Hematopoietic multipotent progenitor cell treated with erythropoietin and hydrocortisone succinate and interleukin-3 and kit ligand, for 6 days (in vitro differentiated cells): ENCODE data around the gene TEC.
"Not testable (repeated sequence)": the region's sequence is repeated elsewhere in the genome, so short reads cannot be mapped to it uniquely, and the experiment has no call there.

Experiments
- DNase-seq: peaks from one replicate; pipeline ENCODE4 v3.0.0-alpha.2; 2015

The TEC gene

DNA sequence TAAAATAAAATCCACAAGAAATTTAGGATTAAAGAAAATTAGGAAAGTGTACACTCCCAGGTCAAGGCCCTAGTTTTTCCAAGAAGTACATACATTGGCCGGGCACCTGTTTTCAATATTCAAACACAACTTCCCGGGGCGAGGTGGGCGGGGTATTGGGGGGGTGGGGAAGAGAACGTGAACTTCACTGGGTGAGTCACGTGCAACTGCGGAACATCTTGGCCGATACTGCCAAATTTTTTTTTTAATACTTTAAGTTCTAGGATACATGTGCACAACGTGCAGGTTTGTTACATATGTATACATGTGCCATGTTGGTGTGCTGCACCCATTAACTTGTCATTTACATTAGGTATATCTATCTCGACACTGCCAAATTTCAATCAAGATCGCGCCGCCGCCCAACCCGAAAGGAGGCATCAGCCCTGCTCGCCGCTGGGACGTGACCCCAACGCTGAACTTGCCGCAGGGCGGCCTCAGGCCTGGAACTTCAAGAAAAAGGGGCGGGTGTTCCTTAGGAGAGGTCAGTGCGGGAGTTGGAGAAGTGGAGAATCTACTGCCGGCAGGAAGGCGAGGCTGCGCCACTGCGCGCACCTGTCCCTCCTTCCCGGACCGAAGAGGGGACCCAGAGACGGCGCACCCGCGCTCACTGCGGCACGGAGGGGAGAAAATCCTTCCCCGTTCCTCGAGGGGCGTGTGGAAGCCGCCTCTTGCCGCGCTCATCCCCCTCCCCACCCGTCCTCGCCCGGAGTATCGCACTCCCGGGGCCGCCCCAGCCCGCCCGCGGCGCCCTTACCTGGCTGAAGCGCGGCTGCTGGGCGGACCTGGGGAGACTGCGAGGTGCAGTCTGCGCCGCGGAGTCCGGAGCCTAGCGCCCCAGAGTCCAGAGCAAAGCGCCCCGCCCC lies at the start of gene TEC:
Gene TEC (minus strand): TSS at position 883 of the 905 bp plus-strand sequence. CDS start 41,224 bp downstream, outside the sequence.
- DNase-seq, result peak; percentile 79

DNA sequence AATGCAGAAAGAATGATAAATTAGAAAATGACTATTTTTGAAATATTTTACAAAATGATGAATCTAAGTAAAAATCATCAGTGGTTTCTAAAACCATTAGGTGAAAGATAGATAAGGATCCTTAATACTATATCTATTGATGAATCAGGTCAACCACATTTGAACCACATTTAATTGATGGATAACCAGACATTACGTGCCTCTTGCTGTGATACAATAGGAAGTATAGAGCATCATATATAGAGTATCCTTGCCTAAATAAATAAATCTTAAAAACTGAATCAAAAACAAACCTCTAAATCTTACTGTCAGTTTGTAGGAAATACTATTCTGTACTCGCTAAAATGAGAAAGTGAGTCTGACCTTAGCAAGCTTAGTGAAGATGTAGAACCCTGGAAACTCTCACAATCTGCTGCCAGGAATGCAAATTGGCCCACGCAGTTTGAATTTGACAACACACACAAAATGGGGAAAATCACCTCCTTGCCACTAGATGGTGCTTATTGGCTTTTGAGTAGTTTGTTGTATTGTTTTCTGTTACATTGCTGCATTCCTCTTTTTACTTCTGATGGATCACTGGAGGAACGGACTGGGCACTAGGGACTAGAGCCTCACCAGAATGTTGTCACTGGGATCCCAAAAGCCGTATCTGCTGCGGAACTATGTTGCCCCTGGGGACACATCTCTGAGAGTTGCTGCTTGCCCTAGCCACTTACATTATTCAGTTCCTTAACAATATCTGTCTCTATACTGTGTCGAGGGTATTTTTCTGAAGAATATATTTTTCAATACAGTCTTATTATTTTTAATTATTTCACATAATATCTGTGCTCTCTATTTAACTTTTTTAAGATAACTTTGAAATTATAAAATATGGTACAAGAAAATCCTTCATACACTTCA lies 46.3 kb upstream of the TEC start:
- DNase-seq, result peak; percentile 84

DNA sequence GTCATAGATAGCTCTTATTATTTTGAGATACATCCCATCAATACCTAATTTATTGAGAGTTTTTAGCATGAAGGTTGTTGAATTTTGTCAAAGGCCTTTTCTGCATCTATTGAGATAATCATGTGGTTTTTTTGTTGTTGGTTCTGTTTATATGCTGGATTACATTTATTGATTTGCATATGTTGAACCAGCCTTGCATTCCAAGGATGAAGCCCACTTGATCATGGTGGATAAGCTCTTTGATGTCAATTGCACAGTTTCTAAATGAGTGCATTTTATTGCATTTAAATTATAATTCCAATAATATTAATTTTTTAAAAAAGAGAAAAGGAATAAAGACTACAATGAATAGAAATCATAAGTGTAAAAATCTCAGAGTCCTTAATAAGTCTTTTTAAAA lies 45.1 kb upstream of the TEC start:
- DNase-seq, result not testable (repeated sequence)

DNA sequence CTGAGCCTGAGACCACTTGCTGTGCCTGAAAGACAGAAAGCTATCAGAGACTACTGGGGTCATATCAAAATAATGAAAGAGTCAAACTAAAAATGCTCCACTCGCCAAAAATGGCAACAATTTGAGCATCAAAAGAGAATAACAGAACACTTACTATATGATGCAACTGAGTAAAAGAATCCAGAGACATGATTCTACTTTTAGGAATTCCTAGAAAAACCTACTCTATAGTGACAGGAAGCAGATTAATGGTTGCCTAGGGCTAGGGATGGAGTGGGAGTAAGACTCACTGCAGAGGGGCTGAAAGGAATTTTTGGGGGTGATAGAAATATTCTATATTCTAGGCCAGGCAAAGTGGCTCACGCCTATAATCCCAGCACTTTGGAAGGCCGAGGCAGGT lies 42.3 kb upstream of the TEC start:
- no peak for DNase-seq

DNA sequence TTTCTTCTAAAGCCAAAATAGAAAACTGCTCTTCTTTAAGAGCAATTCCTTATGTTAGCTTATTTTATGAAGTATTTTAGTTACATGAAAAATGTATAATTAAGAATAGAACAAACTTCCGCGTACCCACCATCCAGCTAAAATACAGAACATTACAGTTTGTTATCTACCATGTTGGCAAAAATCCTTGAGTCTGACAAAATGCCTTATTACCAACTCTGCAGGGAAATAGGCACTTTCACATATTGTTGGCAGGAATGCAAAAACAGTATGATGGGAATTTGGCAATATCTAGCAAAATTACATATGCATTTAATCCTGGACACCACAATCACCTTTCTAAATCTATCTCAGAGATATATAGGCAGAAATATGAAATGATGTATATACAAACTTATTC lies 39.3 kb upstream of the TEC start:
- no peak for DNase-seq

DNA sequence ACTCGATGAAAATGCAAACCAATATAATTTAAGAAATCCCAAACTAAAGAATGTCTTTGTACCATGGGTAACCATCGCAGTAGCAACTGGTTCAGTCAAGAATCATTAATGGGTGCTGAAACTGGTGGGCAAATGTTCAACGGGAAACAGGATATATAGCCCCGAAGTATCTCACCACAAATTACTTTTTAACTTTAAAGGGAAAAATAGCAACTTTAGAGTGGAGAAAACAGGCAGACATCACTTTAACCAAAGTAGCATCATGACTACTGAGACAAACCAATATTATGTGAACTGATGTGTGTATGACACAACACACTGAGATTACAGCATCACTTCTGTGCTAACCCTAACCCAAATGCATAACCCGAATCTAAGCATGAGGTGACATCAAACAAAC lies 37.9 kb upstream of the TEC start:
- DNase-seq, result no peak

DNA sequence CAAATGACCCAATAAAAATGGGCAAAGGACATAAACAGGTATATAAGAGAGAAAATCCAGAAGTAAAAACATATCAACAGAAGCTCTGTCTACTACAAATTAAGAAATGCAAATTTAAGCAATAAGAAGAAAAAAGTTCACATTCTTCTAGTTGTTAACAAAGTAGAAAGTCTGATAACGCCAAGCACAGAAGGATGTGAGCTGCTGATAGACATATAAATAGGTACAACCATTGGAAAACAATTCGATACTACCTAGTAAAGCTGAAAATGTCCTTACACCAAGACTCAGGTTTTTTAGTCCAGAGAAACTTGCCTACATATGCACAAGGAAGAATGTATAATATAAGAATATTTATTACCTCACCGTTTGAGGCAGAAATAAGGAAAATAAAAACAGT lies 35.9 kb upstream of the TEC start:
- no peak for DNase-seq

DNA sequence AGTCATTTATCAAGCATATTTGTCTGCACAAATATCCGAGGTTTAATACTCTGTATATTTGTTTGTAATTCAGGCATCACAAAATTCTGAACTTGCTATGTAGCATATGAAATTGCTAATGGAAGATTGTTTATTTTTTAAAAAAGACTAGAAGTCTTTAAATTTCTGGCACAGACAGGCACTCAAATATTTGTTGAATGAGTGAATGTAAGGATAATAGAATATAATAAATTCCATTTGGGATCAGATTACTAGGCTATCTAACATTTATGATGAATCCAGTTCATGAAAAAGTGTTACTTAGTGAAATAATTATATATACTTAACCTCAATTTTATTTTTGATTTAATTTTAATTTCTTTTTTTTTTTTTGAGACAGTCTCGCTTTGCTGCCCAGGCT lies 30.4 kb upstream of the TEC start:
- DNase-seq, result no peak

DNA sequence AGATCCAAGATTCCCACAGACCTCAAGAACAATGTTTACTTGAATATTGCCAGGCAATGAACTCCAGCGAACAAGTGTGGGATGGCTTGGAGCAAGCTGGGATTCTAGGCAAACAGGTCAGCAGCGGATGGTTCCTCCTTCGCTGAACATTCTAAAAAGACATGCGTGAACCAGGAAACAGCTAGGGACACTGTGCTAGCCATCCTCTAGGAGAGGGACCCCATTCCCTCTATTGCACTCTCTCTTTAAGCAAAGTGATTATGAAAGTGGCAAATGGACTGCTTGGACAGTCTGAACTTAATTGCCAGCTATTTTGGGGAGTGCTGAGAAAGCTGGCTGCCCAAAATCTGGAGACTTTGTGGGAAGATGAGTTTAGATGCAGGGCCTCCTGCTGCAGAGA lies 29.9 kb upstream of the TEC start:
- no peak for DNase-seq

DNA sequence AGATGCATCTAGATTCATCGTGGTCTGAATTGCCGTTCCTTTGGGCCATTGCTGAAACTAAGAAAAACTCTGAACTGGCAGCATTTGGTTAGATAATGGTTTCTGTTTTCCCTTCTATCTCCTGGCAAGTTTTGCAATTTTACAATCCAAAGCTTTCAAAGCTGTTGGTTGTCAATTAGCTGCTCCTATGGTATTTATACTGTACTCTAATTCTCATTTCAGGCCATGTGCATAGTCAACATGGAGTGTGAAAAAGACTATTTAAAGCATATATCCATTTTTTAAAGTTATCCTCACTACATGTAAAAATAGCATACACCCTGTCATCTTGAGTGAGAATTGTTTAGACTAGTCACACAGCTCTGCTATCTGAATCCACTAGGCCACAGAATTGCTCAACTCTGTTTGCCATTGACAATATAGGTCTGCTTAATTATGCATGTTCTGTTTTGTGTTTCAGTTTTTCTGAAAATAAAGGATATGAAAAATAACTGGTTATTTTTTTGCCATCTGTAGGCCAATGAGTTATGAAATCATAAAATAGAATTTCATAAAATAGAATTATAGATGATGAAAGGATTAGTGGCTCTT lies 27.7 kb upstream of the TEC start:
- peak; percentile 38 for DNase-seq

DNA sequence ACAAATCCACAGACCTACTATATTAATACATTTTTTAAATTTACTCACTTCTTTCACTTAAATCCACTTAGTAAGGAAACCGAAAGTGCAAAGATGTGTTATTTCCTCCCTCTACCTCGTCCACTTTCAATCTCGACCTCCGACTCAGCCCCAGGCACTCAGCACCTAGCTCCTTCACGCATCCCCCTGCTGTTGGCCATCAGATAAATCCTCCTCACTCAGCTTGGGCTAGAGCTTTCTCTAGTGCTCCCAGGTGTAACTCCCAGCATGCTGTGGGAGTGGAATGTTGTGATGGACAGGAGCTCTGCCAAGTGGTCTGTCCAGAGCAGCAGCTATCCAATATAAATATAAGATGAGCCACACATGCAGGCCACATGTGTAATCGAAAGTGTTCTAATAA lies 26.7 kb upstream of the TEC start:
- no peak for DNase-seq

DNA sequence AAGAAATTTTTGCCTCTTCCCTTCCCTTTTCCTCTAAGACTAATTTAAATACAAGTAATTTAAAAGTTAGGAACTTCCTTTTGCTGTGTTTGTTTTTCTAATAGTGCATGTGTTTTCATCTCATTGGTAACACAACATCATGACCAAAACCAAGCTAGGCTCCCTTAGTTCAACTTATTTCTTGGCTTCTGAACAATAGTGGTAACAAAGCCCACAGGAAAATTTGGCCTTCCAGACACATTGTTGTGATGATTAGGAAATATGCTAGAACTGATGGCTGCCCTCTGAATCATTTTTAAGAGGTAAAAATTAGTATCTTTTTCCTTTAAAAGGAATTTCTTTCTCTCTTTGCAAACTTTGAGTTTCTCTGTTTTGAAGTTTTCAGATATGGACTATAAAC lies 25.5 kb upstream of the TEC start:
- no peak for DNase-seq

DNA sequence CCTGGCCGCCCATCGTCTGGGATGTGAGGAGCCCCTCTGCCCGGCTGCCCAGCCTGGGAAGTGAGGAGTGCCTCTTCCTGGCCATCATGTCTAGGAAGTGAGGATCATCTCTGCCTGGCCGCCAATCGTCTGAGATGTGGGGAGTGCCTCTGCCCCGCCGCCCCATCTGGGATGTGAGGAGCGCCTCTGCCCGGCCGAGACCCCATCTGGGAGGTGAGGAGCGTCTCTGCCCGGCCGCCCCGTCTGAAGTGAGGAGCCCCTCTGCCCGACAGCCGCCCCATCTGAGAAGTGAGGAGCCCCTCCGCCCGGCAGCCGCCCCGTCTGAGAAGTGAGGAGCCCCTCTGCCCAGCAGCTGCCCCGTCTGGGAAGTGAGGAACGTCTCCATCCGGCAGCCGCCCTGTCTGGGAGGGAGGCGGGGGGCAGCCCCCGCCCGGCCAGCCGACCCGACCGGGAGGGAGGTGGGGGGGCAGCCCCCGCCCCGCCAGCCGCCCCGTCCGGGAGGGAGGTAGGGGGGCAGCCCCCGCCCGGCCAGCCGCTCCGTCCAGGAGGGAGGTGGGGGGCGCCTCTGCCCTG lies 22.7 kb upstream of the TEC start:
- DNase-seq, result not testable (repeated sequence)

DNA sequence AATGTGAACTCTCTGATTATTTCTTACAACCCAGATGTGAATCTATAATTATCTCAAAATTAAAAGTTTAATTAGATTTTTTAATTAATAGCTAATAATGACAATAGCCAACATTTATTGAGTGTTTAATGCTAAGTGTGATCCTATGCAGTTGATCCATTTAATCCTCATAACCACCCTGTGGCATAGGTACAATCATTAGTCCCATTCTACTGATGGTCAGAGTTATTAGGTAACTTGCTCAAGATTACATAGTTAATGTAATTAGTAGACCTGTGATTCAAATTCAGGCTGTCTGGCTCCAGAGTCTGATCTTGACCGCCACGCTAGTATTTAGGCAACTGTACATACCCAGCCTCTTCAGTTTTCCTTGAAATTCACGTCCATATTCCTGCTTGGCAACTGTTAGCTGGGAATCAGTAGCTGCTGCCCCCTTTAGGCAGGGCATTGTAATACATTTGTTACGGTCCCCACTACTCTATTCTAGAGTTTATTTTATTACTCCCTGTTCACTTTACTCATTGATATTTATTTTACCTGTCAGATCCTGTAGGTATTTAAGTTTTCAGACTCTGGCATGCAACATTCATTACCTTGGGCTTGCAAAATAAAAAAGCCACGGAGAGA lies 20.6 kb upstream of the TEC start:
- DNase-seq, result peak; percentile 64

DNA sequence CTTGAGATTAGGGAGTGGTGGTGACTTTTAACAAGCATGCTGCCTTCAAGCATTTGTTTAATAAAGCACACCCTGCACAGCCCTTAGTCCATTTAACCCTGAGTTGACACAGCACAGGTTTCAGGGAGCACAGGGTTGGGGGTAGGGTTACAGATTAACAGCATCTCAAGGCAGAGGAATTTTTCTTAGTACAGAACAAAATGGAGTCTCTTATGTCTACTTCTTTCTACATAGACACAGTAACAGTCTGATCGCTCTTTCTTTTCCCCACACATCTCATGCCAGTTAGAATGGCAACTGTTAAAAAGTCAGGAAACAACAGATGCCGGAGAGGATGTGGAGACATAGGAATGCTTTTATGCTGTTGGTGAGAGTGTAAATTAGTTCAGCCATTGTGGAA lies 16.4 kb upstream of the TEC start:
- not testable (repeated sequence) for DNase-seq

DNA sequence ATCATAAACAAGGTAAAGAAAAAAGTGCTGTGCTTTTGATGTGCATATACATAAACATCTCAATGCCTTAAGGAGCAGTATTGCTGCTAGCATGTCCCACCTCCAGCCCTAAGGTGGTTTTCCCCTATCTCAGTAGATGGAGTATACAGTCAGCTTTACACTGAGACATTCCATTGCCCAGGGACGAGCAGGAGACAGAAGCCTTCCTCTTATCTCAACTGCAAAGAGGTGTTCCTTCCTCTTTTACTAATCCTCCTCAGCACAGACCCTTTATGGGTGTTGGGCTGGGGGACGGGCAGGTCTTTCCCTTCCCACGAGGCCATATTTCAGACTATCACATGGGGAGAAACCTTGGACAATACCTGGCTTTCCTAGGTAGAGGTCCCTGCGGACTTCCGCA lies 16.0 kb upstream of the TEC start:
- not testable (repeated sequence) for DNase-seq

DNA sequence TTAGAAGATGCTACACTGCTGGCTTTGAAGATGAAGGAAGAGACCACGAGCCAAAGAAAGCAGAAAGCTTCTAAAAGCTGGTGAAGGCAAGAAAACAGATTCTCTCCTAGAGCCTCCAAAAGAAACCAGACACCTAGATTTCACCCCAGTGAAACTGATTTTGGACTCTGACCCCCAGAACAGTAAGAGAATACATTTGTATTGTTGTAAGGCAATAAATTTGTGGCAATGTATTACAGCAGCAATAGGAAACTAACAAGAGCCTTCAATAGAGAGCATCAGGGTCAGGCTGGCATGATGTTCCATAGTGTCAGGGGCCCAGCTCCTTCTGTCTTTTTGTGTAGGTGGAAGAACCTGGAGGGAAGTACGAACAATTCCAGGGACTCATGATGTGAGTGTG lies 6.0 kb upstream of the TEC start:
- DNase-seq, result no peak

DNA sequence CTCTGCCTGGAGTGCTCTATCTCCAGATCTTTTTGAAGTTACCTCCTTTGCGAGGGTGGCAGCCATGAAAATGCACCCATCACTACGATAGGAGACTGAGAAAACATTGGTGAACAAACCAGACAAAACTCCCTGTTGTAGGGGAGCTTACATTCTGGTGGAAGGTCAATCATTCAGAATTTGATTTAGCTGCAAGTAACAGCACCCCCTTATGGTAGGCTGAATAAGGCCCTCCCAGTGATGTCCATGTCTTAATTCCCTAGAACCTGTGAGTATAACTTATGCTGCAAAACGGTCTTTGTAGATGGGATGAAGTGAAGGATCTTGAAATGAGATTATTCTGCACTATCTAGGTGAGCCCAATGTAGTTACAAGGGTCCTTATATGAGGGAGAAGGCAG lies 5.6 kb upstream of the TEC start:
- peak; percentile 86 for DNase-seq

DNA sequence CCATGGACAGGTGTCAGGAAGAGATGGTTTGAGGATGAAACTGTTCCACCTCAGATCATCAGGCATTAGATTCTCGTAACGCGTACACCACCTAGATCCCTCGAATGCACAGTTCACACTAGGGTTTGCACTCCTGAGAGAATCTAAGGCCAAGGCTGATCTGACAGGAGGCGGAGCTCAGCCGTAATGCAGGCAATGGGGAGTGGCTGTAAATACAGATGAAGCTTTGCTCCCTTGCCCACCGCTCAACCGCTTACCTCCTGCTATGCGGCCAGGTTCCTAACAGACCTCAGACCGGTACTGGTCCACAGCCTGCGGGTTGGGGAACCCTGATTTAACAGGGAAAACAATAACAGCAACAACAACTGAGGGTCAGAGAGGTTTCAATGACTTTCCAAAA lies 2.0 kb upstream of the TEC start:
- no peak for DNase-seq

DNA sequence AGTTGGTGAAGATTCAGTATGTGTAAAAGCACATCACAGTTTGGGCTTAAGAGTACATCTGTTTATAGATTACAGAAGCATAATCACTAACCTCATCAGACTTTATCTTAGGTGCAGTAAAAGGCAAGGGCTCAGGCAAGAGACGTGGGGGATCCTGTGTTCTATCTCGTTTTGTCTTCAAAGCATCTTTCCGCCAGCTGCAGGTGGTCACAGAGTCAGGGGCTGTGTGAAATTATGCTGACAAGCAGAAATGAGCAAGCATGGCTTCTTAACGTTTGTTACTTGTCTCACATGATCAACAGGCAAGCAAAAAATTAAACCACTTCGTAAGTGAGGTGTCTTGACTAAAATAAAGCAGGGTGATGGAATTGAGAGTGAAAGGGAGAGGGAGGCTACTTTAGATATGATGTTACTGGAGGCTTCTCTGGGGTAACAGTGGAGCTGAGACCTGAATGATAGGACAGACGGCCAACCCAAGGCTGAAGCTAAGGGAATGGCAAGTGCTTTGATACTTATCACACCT lies 1.4 kb upstream of the TEC start:
- DNase-seq, result peak; percentile 60

DNA sequence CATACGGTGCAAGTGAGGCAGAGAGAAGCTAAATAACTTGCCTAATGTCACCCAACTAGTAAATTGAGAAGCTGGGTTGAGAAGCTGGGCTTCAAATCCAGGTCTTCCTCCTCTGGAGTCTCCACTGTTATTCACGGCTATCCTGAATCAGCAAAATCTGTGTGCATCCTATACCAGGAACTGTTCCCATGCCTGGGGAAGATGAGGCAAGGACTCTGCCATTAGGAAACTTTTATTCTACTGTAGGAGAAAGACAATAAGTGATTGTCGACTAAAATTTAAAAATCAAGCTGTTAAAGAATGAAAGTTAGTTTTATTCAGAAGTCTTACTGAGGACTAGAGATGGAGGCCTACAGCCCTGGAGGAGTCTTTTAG lies 872 bp upstream of the TEC start:
- DNase-seq, result no peak

DNA sequence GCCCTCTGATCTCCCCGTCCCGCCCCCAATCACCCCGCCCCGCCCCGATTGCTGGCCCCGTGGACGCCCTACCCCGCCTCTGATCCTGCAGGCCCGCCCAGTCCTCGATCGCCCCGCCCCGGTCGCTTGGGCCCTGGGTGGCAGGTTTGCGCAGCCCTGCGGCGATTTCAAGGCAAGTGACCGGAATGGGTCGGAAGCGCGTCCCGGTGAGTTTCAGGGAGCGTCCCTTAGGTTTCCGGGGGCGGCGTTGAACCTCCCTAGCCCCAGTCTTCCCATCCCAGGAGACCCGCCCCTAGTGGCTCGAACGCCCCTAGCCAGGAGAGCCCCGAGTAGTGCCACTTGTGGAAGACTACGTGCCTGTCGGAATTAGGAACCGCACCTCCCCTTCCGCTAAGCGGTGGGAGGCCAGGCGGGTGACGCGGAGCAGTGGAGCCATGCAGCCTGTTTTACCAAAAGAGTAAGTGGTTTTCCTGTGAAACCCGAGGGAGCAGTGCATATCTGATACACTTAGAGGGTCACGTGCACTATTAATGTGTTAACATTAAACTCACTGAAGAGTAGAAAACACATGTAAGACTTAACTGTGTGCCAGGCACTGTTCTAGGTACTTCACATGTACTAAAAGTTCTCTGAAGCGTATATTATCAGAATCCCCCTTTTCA lies 354 bp upstream of the TEC start:
- DNase-seq, result peak; percentile 96
